ENCODE measurements around the gene CXCL14.
"Not testable (repeated sequence)": the region's sequence is repeated elsewhere in the genome, so short reads cannot be mapped to it uniquely, and the experiment has no call there.

Gene CXCL14

GRCh38 chr5:135543001-135543484 lies 35.7 kb downstream of the CXCL14 start:
- no peak for DNase-seq (ENCODE audit: low read depth)

- DNase-seq (ENCODE audit: low read depth) = no peak
Measured at GRCh38 chr5:135541807-135542502, 36.8 kb downstream of the CXCL14 start.

GRCh38 chr5:135539430-135540005 lies 39.3 kb downstream of the CXCL14 start:
- DNase-seq (ENCODE audit: low read depth) = no peak

- DNase-seq (ENCODE audit: low read depth) = no peak
Measured at GRCh38 chr5:135538261-135538660, 40.5 kb downstream of the CXCL14 start.

GRCh38 chr5:135537745-135538144 lies 41.0 kb downstream of the CXCL14 start:
- DNase-seq (ENCODE audit: low read depth) = no peak

- DNase-seq (ENCODE audit: low read depth) = no peak
Measured at GRCh38 chr5:135537271-135537670, 41.5 kb downstream of the CXCL14 start.

GRCh38 chr5:135535820-135536801 lies 42.7 kb downstream of the CXCL14 start, which contains the start of gene NEUROG1:
TSS of gene NEUROG1 (minus strand) at chr5:135535964. CDS start at chr5:135535690, 274 bp downstream.
- no peak for DNase-seq (ENCODE audit: low read depth)

- no peak for DNase-seq (ENCODE audit: low read depth)
Measured at GRCh38 chr5:135535420-135535819, 43.4 kb downstream of the CXCL14 start.

- DNase-seq (ENCODE audit: low read depth) = no peak
Measured at GRCh38 chr5:135534609-135535419, 44.0 kb downstream of the CXCL14 start.

GRCh38 chr5:135533794-135534193 lies 45.0 kb downstream of the CXCL14 start:
- DNase-seq (ENCODE audit: low read depth) = no peak

GRCh38 chr5:135533334-135533733 lies 45.5 kb downstream of the CXCL14 start:
- DNase-seq (ENCODE audit: low read depth) = no peak

GRCh38 chr5:135529576-135529975 lies 49.2 kb downstream of the CXCL14 start:
- DNase-seq (ENCODE audit: low read depth) = not testable (repeated sequence)

GRCh38 chr5:135526924-135527323 lies 51.9 kb downstream of the CXCL14 start:
- DNase-seq (ENCODE audit: low read depth) = no peak

GRCh38 chr5:135521964-135522363 lies 56.8 kb downstream of the CXCL14 start:
- no peak for DNase-seq (ENCODE audit: low read depth)

Data from T-helper 22 cell (primary cell).